T-helper 17 cell (primary cell): ENCODE measurements around the gene DDX5. TPM values are rescaled to one million over a fixed set of nuclear protein-coding genes. Genes with fewer than 3 reads are reported as not detected.

ENCODE experiments used
- ATAC-seq: fragments of 150-1000 bp; cut with Tn5 transposase; 2 replicates; pipeline ENCODE4 v1.10.0; 2021; ENCODE audit warnings: mild to moderate bottlenecking, moderate library complexity
- DNase-seq, 3 donors: peaks; one replicate each; pipeline versions ENCODE4 v3.0.0 to v3.0.0-alpha.2; 2020 to 2021
- H3K9me3 ChIP-seq: one replicate; pipeline ENCODE4 v1.7.0; 2013; ENCODE audit warnings: low read length, mild to moderate bottlenecking; ENCODE audit not compliant: control insufficient read depth, poor library complexity, severe bottlenecking
- H3K27ac Mint-ChIP-seq: one replicate; pipeline ENCODE4 v1.8.0; 2022; ENCODE audit warnings: mild to moderate bottlenecking, moderate library complexity, mixed read lengths
- H3K27me3 Mint-ChIP-seq: one replicate; pipeline ENCODE4 v1.8.0; 2022; ENCODE audit warnings: mixed read lengths
- H3K36me3 Mint-ChIP-seq: one replicate; pipeline ENCODE4 v1.8.0; 2022; ENCODE audit warnings: low read depth, mixed read lengths
- H3K4me1 Mint-ChIP-seq: one replicate; pipeline ENCODE4 v1.8.0; 2022; ENCODE audit warnings: mild to moderate bottlenecking, mixed read lengths
- H3K4me3 Mint-ChIP-seq: one replicate; pipeline ENCODE4 v1.8.0; 2022; ENCODE audit warnings: mild to moderate bottlenecking, moderate library complexity, mixed read lengths
- total RNA-seq, 4 donors: library from RNA in 2 of 4; stranded (reverse) in 2 of 4; gene quantifications; one replicate each; pipeline ENCODE4 v1.2.3 and lab custom pipeline; 2022 to 2026

Gene DDX5
- total RNA-seq, 2 donors from 2014 or later = 2,533 to 2,679 TPM

- ATAC-seq (no peak), DNase-seq (no peak)
- peaks cover 18% of the 10 kb centered on the region for H3K36me3 Mint-ChIP-seq
- H3K4me1 Mint-ChIP-seq = peaks cover 9% of the 10 kb centered on the region
- no peaks in the 10 kb centered on the region for H3K9me3 ChIP-seq
- H3K27me3 Mint-ChIP-seq = no peaks in the 10 kb centered on the region
- peak overlapping the region; percentile 67 for H3K27ac Mint-ChIP-seq
- H3K4me3 Mint-ChIP-seq = no peak overlapping the region
Measured at GRCh38 chr17:64533784-64534183, 27.7 kb upstream of the DDX5 start.

- H3K4me3 Mint-ChIP-seq = no peak overlapping the region
- H3K36me3 Mint-ChIP-seq = peaks cover 14% of the 10 kb centered on the region
Measured at GRCh38 chr17:64532409-64532808, 26.3 kb upstream of the DDX5 start.

GRCh38 chr17:64531955-64532371, 25.9 kb upstream of the DDX5 start:
- H3K4me3 Mint-ChIP-seq = no peak overlapping the region
- H3K36me3 Mint-ChIP-seq = peaks cover 11% of the 10 kb centered on the region
- no peaks in the 10 kb centered on the region for H3K27me3 Mint-ChIP-seq
- no peaks in the 10 kb centered on the region for H3K9me3 ChIP-seq
- H3K27ac Mint-ChIP-seq = no peak overlapping the region
- no peak for ATAC-seq
- H3K4me1 Mint-ChIP-seq = peaks cover 2% of the 10 kb centered on the region
- no peak for DNase-seq

More at GRCh38 chr17:64532409-64532808, 26.3 kb upstream of the DDX5 start:
- Mint-ChIP-seq H3K4me1 (peaks cover 4% of the 10 kb centered on the region), H3K27ac (peak overlapping the region; percentile 67), H3K27me3 (no peaks in the 10 kb centered on the region)
- no peak for DNase-seq
- no peaks in the 10 kb centered on the region for H3K9me3 ChIP-seq
- ATAC-seq = no peak

GRCh38 chr17:64529221-64529620, 23.1 kb upstream of the DDX5 start:
- H3K27ac Mint-ChIP-seq = no peak overlapping the region
- H3K4me3 Mint-ChIP-seq = no peak overlapping the region
- DNase-seq (no peak), ATAC-seq (no peak)
- no peaks in the 10 kb centered on the region for H3K9me3 ChIP-seq
- H3K36me3 Mint-ChIP-seq = peaks cover 12% of the 10 kb centered on the region
- peaks cover 2% of the 10 kb centered on the region for H3K4me1 Mint-ChIP-seq
- no peaks in the 10 kb centered on the region for H3K27me3 Mint-ChIP-seq

- DNase-seq (no peak), ATAC-seq (no peak)
- Mint-ChIP-seq H3K4me3 (no peak overlapping the region), H3K27ac (no peak overlapping the region), H3K27me3 (no peaks in the 10 kb centered on the region), H3K36me3 (peaks cover 13% of the 10 kb centered on the region), H3K4me1 (peaks cover under 1% of the 10 kb centered on the region)
- H3K9me3 ChIP-seq = no peaks in the 10 kb centered on the region
Measured at GRCh38 chr17:64527914-64528313, 21.8 kb upstream of the DDX5 start.

GRCh38 chr17:64520359-64520758, 14.3 kb upstream of the DDX5 start:
- DNase-seq = no peak
- H3K9me3 ChIP-seq = no peaks in the 10 kb centered on the region
- Mint-ChIP-seq H3K36me3 (peaks cover 9% of the 10 kb centered on the region), H3K4me1 (peaks cover 11% of the 10 kb centered on the region), H3K4me3 (no peak overlapping the region), H3K27me3 (no peaks in the 10 kb centered on the region), H3K27ac (no peak overlapping the region)
- no peak for ATAC-seq

GRCh38 chr17:64519601-64520000, 13.5 kb upstream of the DDX5 start:
- no peak for DNase-seq
- no peaks in the 10 kb centered on the region for H3K9me3 ChIP-seq
- H3K4me3 Mint-ChIP-seq = no peak overlapping the region
- H3K27ac Mint-ChIP-seq = no peak overlapping the region
- peaks cover 10% of the 10 kb centered on the region for H3K36me3 Mint-ChIP-seq
- ATAC-seq = no peak
- H3K27me3 Mint-ChIP-seq = no peaks in the 10 kb centered on the region
- peaks cover 16% of the 10 kb centered on the region for H3K4me1 Mint-ChIP-seq

GRCh38 chr17:64515829-64516228, 9.7 kb upstream of the DDX5 start:
- Mint-ChIP-seq H3K36me3 (peaks cover 11% of the 10 kb centered on the region), H3K4me3 (no peak overlapping the region), H3K4me1 (peaks cover 19% of the 10 kb centered on the region), H3K27me3 (no peaks in the 10 kb centered on the region), H3K27ac (peak overlapping the region; percentile 4)
- ATAC-seq (no peak), DNase-seq (no peak)
- H3K9me3 ChIP-seq = no peaks in the 10 kb centered on the region

GRCh38 chr17:64515419-64515818, 9.3 kb upstream of the DDX5 start:
- DNase-seq (no peak), ATAC-seq (no peak)
- no peaks in the 10 kb centered on the region for H3K27me3 Mint-ChIP-seq
- peaks cover 11% of the 10 kb centered on the region for H3K36me3 Mint-ChIP-seq
- H3K4me1 Mint-ChIP-seq = peaks cover 21% of the 10 kb centered on the region
- H3K9me3 ChIP-seq = no peaks in the 10 kb centered on the region
- H3K4me3 Mint-ChIP-seq = peak overlapping the region; percentile 71
- peak overlapping the region; percentile 4 for H3K27ac Mint-ChIP-seq

GRCh38 chr17:64509179-64509578, 3.1 kb upstream of the DDX5 start:
- Mint-ChIP-seq H3K4me1 (peaks cover 43% of the 10 kb centered on the region), H3K4me3 (peak overlapping the region; percentile 63)
- ATAC-seq = no peak

GRCh38 chr17:64508683-64509082, 2.6 kb upstream of the DDX5 start:
- Mint-ChIP-seq H3K27me3 (no peaks in the 10 kb centered on the region), H3K4me1 (peaks cover 47% of the 10 kb centered on the region), H3K36me3 (peaks cover 17% of the 10 kb centered on the region)

More at GRCh38 chr17:64509179-64509578, 3.1 kb upstream of the DDX5 start:
- Mint-ChIP-seq H3K27ac (no peak overlapping the region), H3K27me3 (no peaks in the 10 kb centered on the region), H3K36me3 (peaks cover 17% of the 10 kb centered on the region)
- DNase-seq = no peak
- no peaks in the 10 kb centered on the region for H3K9me3 ChIP-seq

GRCh38 chr17:64507413-64507782, 1.3 kb upstream of the DDX5 start:
- H3K9me3 ChIP-seq = no peaks in the 10 kb centered on the region
- ATAC-seq (peak; percentile 45), DNase-seq (no peak)
- Mint-ChIP-seq H3K36me3 (peaks cover 15% of the 10 kb centered on the region), H3K27me3 (no peaks in the 10 kb centered on the region), H3K27ac (peak overlapping the region; percentile 100), H3K4me3 (peak overlapping the region; percentile 99), H3K4me1 (peaks cover 52% of the 10 kb centered on the region)

More at GRCh38 chr17:64508683-64509082, 2.6 kb upstream of the DDX5 start:
- peak overlapping the region; percentile 67 for H3K4me3 Mint-ChIP-seq
- H3K27ac Mint-ChIP-seq = no peak overlapping the region
- no peaks in the 10 kb centered on the region for H3K9me3 ChIP-seq
- no peak for DNase-seq
- no peak for ATAC-seq

- peak within 1 kb of the TSS; percentile 100 for H3K27ac Mint-ChIP-seq
- H3K4me1 Mint-ChIP-seq = peaks cover 55% of the 10 kb centered on the region
Measured at GRCh38 chr17:64506576-64507412, 705 bp upstream of the DDX5 start, which contains the start of gene CEP95. Gene CEP95 (plus strand): TSS chr17:64506977. CDS start chr17:64507098, 121 bp downstream.

More at GRCh38 chr17:64506576-64507412, 705 bp upstream of the DDX5 start, which contains the start of gene CEP95:
- DNase-seq = peak; percentile 83 to 91 (median 87)
- ATAC-seq = peak; percentile 70
- peaks cover 17% of the 10 kb centered on the region for H3K36me3 Mint-ChIP-seq
- H3K9me3 ChIP-seq = no peaks in the 10 kb centered on the region
- no peaks in the 10 kb centered on the region for H3K27me3 Mint-ChIP-seq
- peak within 1 kb of the TSS; percentile 99 for H3K4me3 Mint-ChIP-seq
